ENCODE results near the gene PCDH19.

GRCh38 chrX:100328351-100328750 lies 81.7 kb downstream of the PCDH19 start:
- TF ChIP-seq CTCF (IDR thresholded peaks at IDR 0.05) (no peak), EP300 (IDR thresholded peaks at IDR 0.05) (no peak), POLR2A (IDR thresholded peaks at IDR 0.05) (no peak), POLR2AphosphoS5 (IDR thresholded peaks at IDR 0.05) (no peak)
